HG03025 (cell line): Measurements from ENCODE around the gene COL24A1.
"Not testable (repeated sequence)": the region's sequence is repeated elsewhere in the genome, so short reads cannot be mapped to it uniquely, and the experiment has no call there.

Source experiments
- ATAC-seq: cut with Tn5 transposase; IDR thresholded peaks from one replicate; pipeline ENCODE4 v1.9.1; 2021; ENCODE audit warnings: mild to moderate bottlenecking, moderate library complexity; ENCODE audit not compliant: unreplicated experiment, low FRiP score

Gene COL24A1

GRCh38 chr1:85911742-85912141 lies 244.8 kb downstream of the COL24A1 start:
- no peak for ATAC-seq

GRCh38 chr1:85900921-85901320 lies 255.7 kb downstream of the COL24A1 start:
- no peak for ATAC-seq

- ATAC-seq = no peak
Observed at GRCh38 chr1:85898861-85899260, 257.7 kb downstream of the COL24A1 start.

GRCh38 chr1:85894651-85895050 lies 261.9 kb downstream of the COL24A1 start:
- ATAC-seq = no peak

- no peak for ATAC-seq
Observed at GRCh38 chr1:85892366-85892765, 264.2 kb downstream of the COL24A1 start.

GRCh38 chr1:85889870-85890269 lies 266.7 kb downstream of the COL24A1 start:
- no peak for ATAC-seq

- ATAC-seq = no peak
Observed at GRCh38 chr1:85888921-85889320, 267.7 kb downstream of the COL24A1 start.

GRCh38 chr1:85884372-85885035 lies 272.1 kb downstream of the COL24A1 start:
- no peak for ATAC-seq

GRCh38 chr1:85867189-85867588 lies 289.4 kb downstream of the COL24A1 start:
- no peak for ATAC-seq

- no peak for ATAC-seq
Observed at GRCh38 chr1:85865213-85865612, 291.4 kb downstream of the COL24A1 start.

- ATAC-seq = no peak
Observed at GRCh38 chr1:85864727-85865126, 291.8 kb downstream of the COL24A1 start.

- not testable (repeated sequence) for ATAC-seq
Observed at GRCh38 chr1:85863639-85864038, 292.9 kb downstream of the COL24A1 start.

GRCh38 chr1:85862456-85862855 lies 294.1 kb downstream of the COL24A1 start:
- no peak for ATAC-seq

GRCh38 chr1:85857991-85858390 lies 298.6 kb downstream of the COL24A1 start:
- no peak for ATAC-seq

- ATAC-seq = no peak
Observed at GRCh38 chr1:85850238-85850637, 306.3 kb downstream of the COL24A1 start.

GRCh38 chr1:85849660-85850059 lies 306.9 kb downstream of the COL24A1 start:
- ATAC-seq = no peak

GRCh38 chr1:85847356-85847755 lies 309.2 kb downstream of the COL24A1 start:
- no peak for ATAC-seq

- no peak for ATAC-seq
Observed at GRCh38 chr1:85846706-85847105, 309.9 kb downstream of the COL24A1 start.

- no peak for ATAC-seq
Observed at GRCh38 chr1:85839459-85839858, 317.1 kb downstream of the COL24A1 start.

GRCh38 chr1:85838238-85838637 lies 318.3 kb downstream of the COL24A1 start:
- peak; percentile 90 for ATAC-seq

- ATAC-seq = no peak
Observed at GRCh38 chr1:85836736-85837135, 319.8 kb downstream of the COL24A1 start.

GRCh38 chr1:85833165-85833564 lies 323.4 kb downstream of the COL24A1 start:
- not testable (repeated sequence) for ATAC-seq

- ATAC-seq = no peak
Observed at GRCh38 chr1:85830837-85831236, 325.7 kb downstream of the COL24A1 start.
